B cell (primary cell): ENCODE results near the gene ZNF23. TPM values are rescaled to one million over a fixed set of nuclear protein-coding genes. Genes with fewer than 3 reads are reported as not detected.

Source experiments
- ATAC-seq: fragments of 200-7000 bp; cut with Tn5 transposase; one replicate; pipeline ENCODE4 v1.10.0; 2021; ENCODE audit warnings: low read depth, mild to moderate bottlenecking, moderate number of reproducible peaks, moderate library complexity
- CTCF ChIA-PET: fragments of 350-600 bp; sonication (Branson Sonifier 250); formaldehyde crosslinking; loops from one replicate; lab custom pipeline; 2021; ENCODE audit warnings: antibody characterized with exemption, inconsistent platforms; lab: Charles Lee
- POLR2A ChIA-PET: fragments of 350-600 bp; sonication (Branson Sonifier 250); formaldehyde crosslinking; loops from one replicate; lab custom pipeline; 2021; ENCODE audit warnings: antibody characterized with exemption; lab: Charles Lee
- DNase-seq: peaks from one replicate; pipeline ENCODE4 v3.0.0; 2013
- H2AFZ ChIP-seq: 2 replicates; pipeline ENCODE4 v1.6.1; 2012; ENCODE audit warnings: mild to moderate bottlenecking, low read depth, low read length; ENCODE audit not compliant: insufficient read depth, poor library complexity, severe bottlenecking
- H3K27ac ChIP-seq, 2 donors: 1 replicate in 1 of 2; 2 replicates in 1 of 2; pipeline ENCODE4 v1.5.1; 2012 to 2013; ENCODE audit warnings: low read length in 2 of 2, mild to moderate bottlenecking in 2 of 2, moderate library complexity in 1 of 2
- H3K27me3 ChIP-seq, 4 experiments: fragments of 200-600 bp in 1 of 4; sonication (generic) in 1 of 4; replicated peaks in 1 of 4; 1 replicate in 2 of 4; 2 replicates in 2 of 4; pipeline versions ENCODE4 v1.6.1 to v1.7.0; 2013 to 2016; ENCODE audit warnings: low read length in 3 of 4, mild to moderate bottlenecking in 2 of 4, mixed read lengths in 1 of 4, moderate library complexity in 1 of 4; ENCODE audit not compliant: insufficient read depth in 4 of 4, control insufficient read depth in 3 of 4; ENCODE audit errors: control extremely low read depth in 1 of 4
- H3K36me3 ChIP-seq, 2 experiments: replicated peaks in 1 of 2; 1 replicate in 1 of 2; 2 replicates in 1 of 2; pipeline versions ENCODE4 v1.6.1 to v1.7.1; 2013; ENCODE audit warnings: low read length in 1 of 2; ENCODE audit not compliant: insufficient read depth in 2 of 2, control insufficient read depth in 1 of 2; ENCODE audit errors: control extremely low read depth in 1 of 2, extremely low read depth in 1 of 2
- H3K4me1 ChIP-seq, 2 donors: fragments of 200-600 bp in 1 of 2; sonication (generic) in 1 of 2; 1 replicate in 1 of 2; 2 replicates in 1 of 2; pipeline versions ENCODE4 v1.5.1 to v1.6.1; 2013 to 2017; ENCODE audit warnings: low read length in 2 of 2; ENCODE audit not compliant: control insufficient read depth in 2 of 2, insufficient read depth in 2 of 2
- H3K4me2 ChIP-seq: replicated peaks from 2 replicates; pipeline ENCODE3; 2012; ENCODE audit warnings: mild to moderate bottlenecking, low read depth, low read length; ENCODE audit not compliant: poor library complexity, severe bottlenecking
- H3K4me3 ChIP-seq, 5 experiments: fragments of 200-600 bp in 1 of 5; sonication (generic) in 1 of 5; 1 replicate in 3 of 5; 2 replicates in 2 of 5; pipeline versions ENCODE4 v1.5.1 to v1.7.0; 2011 to 2016; ENCODE audit warnings: low read length in 4 of 5, mild to moderate bottlenecking in 4 of 5, low read depth in 2 of 5, control low read depth in 1 of 5, moderate library complexity in 1 of 5; ENCODE audit not compliant: insufficient read depth in 1 of 5; ENCODE audit errors: control extremely low read depth in 1 of 5, extremely low read depth in 1 of 5
- H3K79me2 ChIP-seq: fragments of 200-600 bp; sonication (generic); one replicate; pipeline ENCODE4 v1.6.0; 2016; ENCODE audit warnings: low read length; ENCODE audit not compliant: control insufficient read depth, insufficient read depth
- H3K9ac ChIP-seq: fragments of 200-600 bp; sonication (generic); 2 replicates; pipeline ENCODE4 v1.6.1; 2017; ENCODE audit warnings: mild to moderate bottlenecking, low read length, moderate library complexity
- H3K9me3 ChIP-seq, 3 donors: one replicate each; pipeline versions ENCODE4 v1.6.1 to v1.7.1; 2013; ENCODE audit warnings: low read length in 2 of 3; ENCODE audit not compliant: control insufficient read depth in 2 of 3, insufficient read depth in 1 of 3; ENCODE audit errors: control extremely low read depth in 1 of 3
- H4K20me1 ChIP-seq: 2 replicates; pipeline ENCODE4 v1.6.0; 2012; ENCODE audit warnings: mild to moderate bottlenecking, low read length; ENCODE audit not compliant: insufficient read depth, control insufficient read depth, poor library complexity, severe bottlenecking
- H3K27ac Mint-ChIP-seq: one replicate; pipeline ENCODE4 v1.8.0; 2021; ENCODE audit warnings: mixed read lengths
- H3K27me3 Mint-ChIP-seq: one replicate; pipeline ENCODE4 v1.8.0; 2021; ENCODE audit warnings: mixed read lengths
- H3K4me1 Mint-ChIP-seq: one replicate; pipeline ENCODE4 v1.8.0; 2021; ENCODE audit warnings: mixed read lengths
- H3K4me3 Mint-ChIP-seq: one replicate; pipeline ENCODE4 v1.8.0; 2021; ENCODE audit warnings: mixed read lengths
- H3K9me3 Mint-ChIP-seq: one replicate; pipeline ENCODE4 v1.8.0; 2022; ENCODE audit warnings: mixed read lengths; ENCODE audit not compliant: insufficient read depth
- CTCF ChIP-seq: fragments of 200-600 bp; IDR thresholded peaks from one replicate; pipeline ENCODE4 v1.8.0; 2022; ENCODE audit warnings: antibody characterized with exemption, mild to moderate bottlenecking
- EZH2 ChIP-seq: IDR thresholded peaks from 2 replicates; pipeline ENCODE4 v1.6.1; 2012; ENCODE audit warnings: borderline replicate concordance, low read depth, mild to moderate bottlenecking, moderate library complexity, low read length; ENCODE audit not compliant: insufficient read depth, poor library complexity, severe bottlenecking
- WGBS: methylation state at CpG from one replicate; pipeline ENCODE4 v1.1.5; 2013; ENCODE audit warnings: missing lambda C conversion rate; ENCODE audit not compliant: insufficient coverage; 5-methylcytosine and 5-hydroxymethylcytosine counted together
- intact Hi-C: fragments of 100-400 bp; cut with micrococcal nuclease; formaldehyde crosslinking; loops from one replicate; pipeline ENCODE4 v1.10.0; 2022
- polyA plus RNA-seq: library from polyadenylated mRNA; depleted of rRNA; stranded (reverse); fragments of >200 nt; gene quantifications from 2 replicates; pipeline ENCODE4 v1.2.3, GENCODE V29; 2012
- total RNA-seq, 2 donors: library from RNA; stranded (reverse); fragments of 120-200 nt in 1 of 2; gene quantifications; 1 replicate in 1 of 2; 2 replicates in 1 of 2; pipeline versions ENCODE4 v1.2.3 to v1.2.4, GENCODE V29; 2013 to 2022

The ZNF23 gene
- total and polyA plus RNA-seq, 2 donors (not counting 1 experiment from before 2014, with no cell fraction given) = 8.4 to 15.0 TPM

GRCh38 chr16:71431991-71432390, 30.1 kb downstream of the ZNF23 start:
- Histone ChIP-seq H3K4me1 (no peaks in the 10 kb centered on the region), H3K4me3 (no peak overlapping the region), H4K20me1 (no peaks in the 10 kb centered on the region), H3K27me3 (peaks cover 0 to 17% (median 3%) of the 10 kb centered on the region in 4 experiments), H3K9ac (no peak overlapping the region), H2AFZ (no peak overlapping the region), H3K36me3 (no peaks in the 10 kb centered on the region), H3K9me3 (peaks cover 0 to 8% (median 0%) of the 10 kb centered on the region in 3 donors), H3K27ac (no peak overlapping the region), H3K79me2 (no peaks in the 10 kb centered on the region), H3K4me2 (no peak overlapping the region)
- ChIA-PET CTCF (interaction anchor here (1.1 to 4.1 kb wide), 3 partner anchors 20 to 179 kb away, joined by 3 to 20 read pairs (median 4); no protein-coding TSS in a partner anchor), POLR2A (no interaction called here)
- no peak overlapping the region for H3K27ac Mint-ChIP-seq
- intact Hi-C loops = no loop called here
- no peak for DNase-seq
- H3K4me3 Mint-ChIP-seq = no peak overlapping the region
- TF ChIP-seq CTCF = no peak
- TF ChIP-seq EZH2 = no peak
- H3K27me3 Mint-ChIP-seq = peaks cover 44% of the 10 kb centered on the region
- H3K4me1 Mint-ChIP-seq = no peaks in the 10 kb centered on the region
- H3K9me3 Mint-ChIP-seq = no peaks in the 10 kb centered on the region
- no peak for ATAC-seq
- 92% methylated on average over 5 of the region's 9 CpGs for WGBS

GRCh38 chr16:71431176-71431575, 30.9 kb downstream of the ZNF23 start:
- TF ChIP-seq EZH2 (no peak), CTCF (no peak)
- no peak for ATAC-seq
- Histone ChIP-seq H3K36me3 (no peaks in the 10 kb centered on the region), H4K20me1 (no peaks in the 10 kb centered on the region), H3K27me3 (peaks cover 0 to 24% (median 3%) of the 10 kb centered on the region in 4 experiments), H3K4me1 (peaks cover 0 to 4% of the 10 kb centered on the region in 2 donors), H3K4me3 (no peak overlapping the region), H3K27ac (no peak overlapping the region), H3K79me2 (no peaks in the 10 kb centered on the region), H3K9ac (no peak overlapping the region), H2AFZ (no peak overlapping the region), H3K4me2 (no peak overlapping the region), H3K9me3 (peaks cover 0 to 12% (median 0%) of the 10 kb centered on the region in 3 donors)
- ChIA-PET CTCF (interaction anchor here (0.8 to 1.1 kb wide), 2 partner anchors 62 to 180 kb away, joined by 3 read pairs; no protein-coding TSS in a partner anchor), POLR2A (no interaction called here)
- no peak overlapping the region for H3K27ac Mint-ChIP-seq
- H3K9me3 Mint-ChIP-seq = no peaks in the 10 kb centered on the region
- no peak for DNase-seq
- intact Hi-C loops = no loop called here
- no peak overlapping the region for H3K4me3 Mint-ChIP-seq
- WGBS = 99% methylated on average over 9 of the region's 14 CpGs
- H3K27me3 Mint-ChIP-seq = peaks cover 45% of the 10 kb centered on the region
- peaks cover 2% of the 10 kb centered on the region for H3K4me1 Mint-ChIP-seq
